ENCODE results near the gene MAML2.

DNA sequence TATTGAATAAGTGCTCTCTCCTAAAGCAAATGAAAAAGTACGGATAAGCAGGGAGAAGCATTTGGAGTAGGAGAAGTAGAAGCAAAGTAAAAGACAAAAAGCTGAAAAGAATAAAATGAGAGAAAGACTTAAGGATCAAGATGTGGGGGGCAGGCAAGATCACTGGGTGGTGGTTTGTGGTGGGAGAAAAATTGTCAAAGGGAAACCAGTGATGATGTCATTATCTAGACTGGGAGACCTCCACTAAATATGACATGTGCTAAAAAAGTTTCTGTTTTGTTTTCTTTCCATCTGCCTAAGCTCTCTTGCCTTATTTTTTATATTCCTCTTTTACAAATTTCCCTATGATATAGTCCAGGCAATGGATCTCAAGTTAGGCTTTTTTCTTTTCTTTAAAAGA, 14.8 kb upstream of the MAML2 start:
- TF ChIP-seq, protein P1, sequence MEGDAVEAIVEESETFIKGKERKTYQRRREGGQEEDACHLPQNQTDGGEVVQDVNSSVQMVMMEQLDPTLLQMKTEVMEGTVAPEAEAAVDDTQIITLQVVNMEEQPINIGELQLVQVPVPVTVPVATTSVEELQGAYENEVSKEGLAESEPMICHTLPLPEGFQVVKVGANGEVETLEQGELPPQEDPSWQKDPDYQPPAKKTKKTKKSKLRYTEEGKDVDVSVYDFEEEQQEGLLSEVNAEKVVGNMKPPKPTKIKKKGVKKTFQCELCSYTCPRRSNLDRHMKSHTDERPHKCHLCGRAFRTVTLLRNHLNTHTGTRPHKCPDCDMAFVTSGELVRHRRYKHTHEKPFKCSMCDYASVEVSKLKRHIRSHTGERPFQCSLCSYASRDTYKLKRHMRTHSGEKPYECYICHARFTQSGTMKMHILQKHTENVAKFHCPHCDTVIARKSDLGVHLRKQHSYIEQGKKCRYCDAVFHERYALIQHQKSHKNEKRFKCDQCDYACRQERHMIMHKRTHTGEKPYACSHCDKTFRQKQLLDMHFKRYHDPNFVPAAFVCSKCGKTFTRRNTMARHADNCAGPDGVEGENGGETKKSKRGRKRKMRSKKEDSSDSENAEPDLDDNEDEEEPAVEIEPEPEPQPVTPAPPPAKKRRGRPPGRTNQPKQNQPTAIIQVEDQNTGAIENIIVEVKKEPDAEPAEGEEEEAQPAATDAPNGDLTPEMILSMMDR (IDR thresholded peaks at IDR 0.05): no peak
- no peak for TF ChIP-seq POLR2A (IDR thresholded peaks at IDR 0.05)

Measured in esophagus squamous epithelium (tissue), 4 donors.